C4-2B (cell line): ENCODE data around the gene SNPH.

ENCODE experiments used
- CTCF ChIP-seq: fragments of 450-650 bp; conservative IDR thresholded peaks from 2 replicates; pipeline ENCODE4 v1.5.1; 2017; ENCODE audit warnings: mild to moderate bottlenecking
- ZFX ChIP-seq: fragments of 450-650 bp; IDR thresholded peaks from 2 replicates; pipeline ENCODE4 v1.6.1; 2017

- no peak for TF ChIP-seq CTCF
- no peak for TF ChIP-seq ZFX
Observed at GRCh38 chr20:1264727-1265126, 1.4 kb upstream of the SNPH start.
